ENCODE measurements around the gene SUMO3. TPM values are rescaled to one million over a fixed set of nuclear protein-coding genes. Genes with fewer than 3 reads are reported as not detected.
A peak's percentile ranks its signal among the peaks of the same experiment; 100 is the strongest.

Gene SUMO3
- total RNA-seq, 2 donors from 2014 or later, result 53.5 to 58.3 TPM

DNA sequence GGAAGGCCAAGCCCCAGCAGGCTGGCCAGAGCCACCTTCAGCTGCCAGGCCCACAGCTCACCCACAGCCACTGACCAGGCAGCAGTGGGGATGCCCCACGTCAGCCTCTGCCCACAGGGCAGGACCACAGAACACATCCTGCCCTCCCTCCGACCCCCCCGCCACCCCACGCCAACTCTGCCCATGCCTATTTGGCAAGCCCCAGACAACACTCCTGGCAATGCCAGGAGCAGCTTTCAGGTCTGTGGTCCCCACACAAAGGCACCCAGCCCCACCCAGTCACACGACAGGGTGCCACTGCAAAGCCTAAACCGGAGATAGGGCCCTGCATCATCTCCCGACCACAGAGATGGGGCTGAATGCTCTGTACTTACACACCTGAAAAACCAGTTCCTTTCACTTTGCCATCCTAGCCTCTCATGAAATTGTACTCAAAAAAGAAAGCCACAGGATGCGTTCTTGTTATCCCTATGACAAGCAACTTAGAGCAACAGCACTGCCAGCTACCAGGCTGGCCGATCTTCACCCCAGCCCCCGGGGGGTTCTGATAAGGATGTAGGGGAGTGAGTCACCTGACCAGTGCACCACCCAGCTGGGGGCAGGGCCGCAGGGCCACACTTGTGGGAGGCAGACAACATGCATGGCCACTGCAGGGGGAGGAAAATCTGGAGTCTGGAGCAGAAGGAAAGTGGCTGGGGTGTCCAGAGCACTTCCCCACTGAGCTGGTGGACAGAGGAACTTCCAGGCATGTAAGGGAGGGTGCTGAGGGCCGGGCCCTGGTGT lies 52.4 kb downstream of the SUMO3 start:
- DNase-seq (ENCODE audit: low spot score), result no peak

GRCh38 chr21:44764319-44765230 lies 53.3 kb downstream of the SUMO3 start:
- intact Hi-C loops (cut with DNase I), result no loop called here
- DNase-seq (ENCODE audit: low spot score), result no peak

More for the DNA sequence above, 52.4 kb downstream of the SUMO3 start:
- intact Hi-C loops (cut with DNase I), result no loop called here

DNA sequence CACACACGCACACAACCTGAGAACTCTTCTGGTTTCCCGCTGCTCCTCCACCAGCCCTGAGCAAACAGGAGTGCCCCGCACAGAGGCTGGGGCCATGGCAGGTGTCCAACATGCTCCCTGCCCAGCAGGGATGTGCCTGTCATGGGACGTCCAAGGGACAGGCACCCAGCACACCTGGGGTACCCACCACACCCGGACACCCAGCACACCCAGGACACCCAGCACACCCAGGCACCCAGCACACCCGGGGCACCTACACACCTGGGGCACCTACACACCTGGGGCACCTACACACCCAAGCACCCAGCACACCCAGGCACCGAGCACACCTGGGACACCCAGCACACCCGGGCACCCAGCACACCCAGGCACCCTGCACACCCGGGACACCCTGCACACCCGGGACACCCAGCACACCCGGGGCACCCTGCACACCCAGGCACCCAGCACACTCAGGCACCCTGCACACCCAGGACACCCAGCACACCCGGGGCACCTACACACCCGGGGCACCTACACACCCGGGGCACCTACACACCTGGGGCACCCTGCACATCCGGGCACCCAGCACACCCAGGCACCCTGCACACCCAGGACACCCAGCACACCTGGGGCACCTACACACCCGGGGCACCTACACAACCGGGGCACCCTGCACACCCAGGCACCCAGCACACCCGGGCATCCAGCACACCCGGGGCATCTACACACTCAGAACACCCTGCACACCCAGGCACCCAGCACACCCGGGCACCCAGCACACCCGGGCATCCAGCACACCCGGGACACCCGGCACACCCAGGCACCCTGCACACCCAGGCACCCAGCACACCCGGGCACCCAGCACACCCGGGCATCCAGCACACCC lies 54.2 kb downstream of the SUMO3 start:
- no peak for DNase-seq (ENCODE audit: low spot score)
- intact Hi-C loops (cut with DNase I), result no loop called here

- intact Hi-C loops (cut with DNase I), result no loop called here
- DNase-seq (ENCODE audit: low spot score), result no peak
These were observed 54.8 kb downstream of the SUMO3 start for GRCh38 chr21:44763050-44763378.

GRCh38 chr21:44762221-44763049 lies 55.4 kb downstream of the SUMO3 start:
- intact Hi-C loops (cut with DNase I), result no loop called here
- peak; percentile 60 for DNase-seq (ENCODE audit: low spot score)

DNA sequence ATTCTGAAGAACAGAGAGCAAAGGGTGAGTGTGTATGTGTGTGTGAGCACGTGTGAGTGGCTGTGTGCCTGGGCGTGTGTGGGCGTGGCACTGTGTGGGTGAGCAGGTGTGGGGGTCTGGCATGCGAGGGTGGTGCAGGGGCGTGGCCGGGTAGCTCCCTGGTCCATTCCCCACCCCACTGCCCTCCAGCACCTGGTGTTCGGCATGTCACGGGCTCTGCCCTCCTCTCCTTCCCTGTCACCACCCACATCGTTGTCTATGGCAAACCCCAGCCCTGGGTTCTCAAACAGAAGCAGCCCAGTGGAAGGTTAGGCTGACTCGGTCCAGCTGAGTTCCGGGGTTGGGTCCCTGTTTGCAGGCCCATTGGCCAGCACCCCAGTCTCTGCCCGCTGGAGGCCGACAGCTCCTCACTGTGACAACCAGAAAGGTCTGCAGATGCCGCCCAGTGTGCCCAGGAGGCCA lies 56.1 kb downstream of the SUMO3 start:
- DNase-seq (ENCODE audit: low spot score), result peak; percentile 68
- intact Hi-C loops (cut with DNase I), result no loop called here

- peak; percentile 61 for DNase-seq (ENCODE audit: low spot score)
- intact Hi-C loops (cut with DNase I), result no loop called here
These were observed 56.7 kb downstream of the SUMO3 start for GRCh38 chr21:44761011-44761729.

DNA sequence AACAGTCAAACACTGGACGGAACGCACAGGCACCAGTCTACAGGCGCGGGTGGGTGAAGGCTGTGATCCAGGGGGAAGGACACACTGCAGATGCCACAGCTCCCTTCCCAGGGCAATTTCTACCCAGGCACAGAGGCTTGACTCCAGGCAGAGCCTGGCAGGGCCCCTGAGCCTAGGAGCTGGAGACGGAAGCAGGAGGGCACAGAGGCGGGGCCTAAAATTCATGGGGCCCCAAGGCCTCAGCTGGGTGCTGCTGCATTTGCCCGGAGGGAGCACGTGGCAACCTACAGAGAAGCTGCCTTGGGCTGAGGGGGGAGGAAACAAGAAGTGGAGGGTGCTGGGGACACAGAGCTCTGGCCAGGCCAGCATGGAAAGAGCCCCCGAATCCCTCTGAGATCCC lies 57.5 kb downstream of the SUMO3 start:
- DNase-seq (ENCODE audit: low spot score), result peak; percentile 58
- intact Hi-C loops (cut with DNase I), result no loop called here

- DNase-seq (ENCODE audit: low spot score), result peak; percentile 81
- intact Hi-C loops (cut with DNase I), result no loop called here
These were observed 58.1 kb downstream of the SUMO3 start for GRCh38 chr21:44759628-44760285.

- intact Hi-C loops (cut with DNase I), result no loop called here
- DNase-seq (ENCODE audit: low spot score), result peak; percentile 67
These were observed 58.9 kb downstream of the SUMO3 start for GRCh38 chr21:44758781-44759627.

DNA sequence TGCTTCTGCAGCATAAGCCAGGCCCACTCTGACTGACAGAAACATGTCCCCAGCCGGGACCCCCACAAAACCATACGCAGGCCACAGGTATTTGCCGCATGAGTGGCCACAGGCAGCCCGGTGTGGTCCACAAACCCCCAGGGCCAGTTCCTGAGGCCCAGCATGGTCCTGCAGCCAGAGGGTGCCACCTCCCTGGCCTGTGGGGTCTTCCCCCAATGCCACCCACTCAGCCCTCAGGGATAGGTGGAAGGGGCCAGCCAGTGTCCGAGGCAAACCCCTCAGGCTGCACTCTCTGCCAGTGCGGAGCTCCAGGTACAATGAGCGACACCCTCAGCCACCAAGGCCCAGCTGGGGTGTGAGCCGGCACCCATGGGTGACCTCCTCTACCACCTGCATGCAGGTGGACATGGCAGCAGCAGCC lies 59.7 kb downstream of the SUMO3 start:
- intact Hi-C loops (cut with DNase I), result no loop called here
- DNase-seq (ENCODE audit: low spot score), result peak; percentile 37

GRCh38 chr21:44757731-44758130 lies 60.1 kb downstream of the SUMO3 start:
- intact Hi-C loops (cut with DNase I), result no loop called here

GRCh38 chr21:44756423-44757185 lies 61.3 kb downstream of the SUMO3 start:
- intact Hi-C loops (cut with DNase I), result no loop called here

More at GRCh38 chr21:44757731-44758130, 60.1 kb downstream of the SUMO3 start:
- DNase-seq (ENCODE audit: low spot score), result peak; percentile 45

More at GRCh38 chr21:44756423-44757185, 61.3 kb downstream of the SUMO3 start:
- DNase-seq (ENCODE audit: low spot score), result peak; percentile 75
